Measurements from ENCODE around the gene CCDC51.
"Not testable (repeated sequence)": the region's sequence is repeated elsewhere in the genome, so short reads cannot be mapped to it uniquely, and the experiment has no call there.

Gene CCDC51

GRCh38 chr3:48439820-48440589, at the start of gene CCDC51, which contains the start of gene TMA7:
Gene CCDC51, minus strand, starts transcription at chr3:48440119. Its CDS starts 4,991 bp downstream, at chr3:48435128.
Gene TMA7, plus strand, starts transcription at chr3:48440257. Its CDS starts 40 bp downstream, at chr3:48440297.
- H3K4me1 ChIP-seq (ENCODE audit: control insufficient read depth in 5 of 5, insufficient read depth in 5 of 5, low read length in 5 of 5) = peaks cover 6 to 32% (median 30%) of the 10 kb centered on the region in 5 donors
- H3K9me3 ChIP-seq (ENCODE audit: control insufficient read depth in 5 of 5, low read length in 5 of 5) = no peaks in the 10 kb centered on the region
- peaks cover 0 to 30% (median 18%) of the 10 kb centered on the region in 5 donors for H3K36me3 ChIP-seq (ENCODE audit: control insufficient read depth in 5 of 5, insufficient read depth in 5 of 5, low read length in 5 of 5)
- H3K27ac ChIP-seq (ENCODE audit: low read depth, low read length) = peak within 1 kb of the TSS; percentile 86
- H3K27me3 ChIP-seq (ENCODE audit: control insufficient read depth in 5 of 5, insufficient read depth in 4 of 5, low read length in 5 of 5) = no peaks in the 10 kb centered on the region
- H3K4me3 ChIP-seq (ENCODE audit: low read depth in 1 of 5, low read length in 5 of 5) = peak within 1 kb of the TSS; percentile 67 to 99 (median 88)
- peak within 1 kb of the TSS; percentile 22 to 93 (median 86) for H3K9ac ChIP-seq (ENCODE audit: low read length in 5 of 5)

GRCh38 chr3:48486952-48487351, 47.0 kb upstream of the CCDC51 start:
- Histone ChIP-seq H3K4me3 (ENCODE audit: low read depth in 1 of 5, low read length in 5 of 5) (no peak overlapping the region), H3K27me3 (ENCODE audit: control insufficient read depth in 5 of 5, insufficient read depth in 4 of 5, low read length in 5 of 5) (no peaks in the 10 kb centered on the region), H3K4me1 (ENCODE audit: control insufficient read depth in 5 of 5, insufficient read depth in 5 of 5, low read length in 5 of 5) (peaks cover 0 to 4% (median 0%) of the 10 kb centered on the region in 5 donors), H3K36me3 (ENCODE audit: control insufficient read depth in 5 of 5, insufficient read depth in 5 of 5, low read length in 5 of 5) (peaks cover 0 to 2% (median 0%) of the 10 kb centered on the region in 5 donors), H3K9me3 (ENCODE audit: control insufficient read depth in 5 of 5, low read length in 5 of 5) (no peaks in the 10 kb centered on the region), H3K27ac (ENCODE audit: low read depth, low read length) (no peak overlapping the region), H3K9ac (ENCODE audit: low read length in 5 of 5) (no peak overlapping the region)

- H3K36me3 ChIP-seq (ENCODE audit: control insufficient read depth in 5 of 5, insufficient read depth in 5 of 5, low read length in 5 of 5); H3K9ac ChIP-seq (ENCODE audit: low read length in 5 of 5); H3K4me3 ChIP-seq (ENCODE audit: low read depth in 1 of 5, low read length in 5 of 5): not testable (repeated sequence)
Observed at GRCh38 chr3:48482822-48483221, 42.9 kb upstream of the CCDC51 start.

GRCh38 chr3:48480891-48481290, 41.0 kb upstream of the CCDC51 start:
- not testable (repeated sequence) for H3K27me3 ChIP-seq (ENCODE audit: control insufficient read depth in 5 of 5, insufficient read depth in 4 of 5, low read length in 5 of 5); H3K4me3 ChIP-seq (ENCODE audit: low read depth in 1 of 5, low read length in 5 of 5); H3K4me1 ChIP-seq (ENCODE audit: control insufficient read depth in 5 of 5, insufficient read depth in 5 of 5, low read length in 5 of 5); H3K9ac ChIP-seq (ENCODE audit: low read length in 5 of 5); H3K27ac ChIP-seq (ENCODE audit: low read depth, low read length); H3K9me3 ChIP-seq (ENCODE audit: control insufficient read depth in 5 of 5, low read length in 5 of 5)
- H3K36me3 ChIP-seq (ENCODE audit: control insufficient read depth in 5 of 5, insufficient read depth in 5 of 5, low read length in 5 of 5) = peaks cover 0 to 16% (median 8%) of the 10 kb centered on the region in 5 donors

More at GRCh38 chr3:48482822-48483221, 42.9 kb upstream of the CCDC51 start:
- H3K27me3 ChIP-seq (ENCODE audit: control insufficient read depth in 5 of 5, insufficient read depth in 4 of 5, low read length in 5 of 5); H3K27ac ChIP-seq (ENCODE audit: low read depth, low read length); H3K4me1 ChIP-seq (ENCODE audit: control insufficient read depth in 5 of 5, insufficient read depth in 5 of 5, low read length in 5 of 5); H3K9me3 ChIP-seq (ENCODE audit: control insufficient read depth in 5 of 5, low read length in 5 of 5): not testable (repeated sequence)

- H3K9ac ChIP-seq (ENCODE audit: low read length in 5 of 5) = no peak overlapping the region
- no peak overlapping the region for H3K4me3 ChIP-seq (ENCODE audit: low read depth in 1 of 5, low read length in 5 of 5)
- H3K4me1 ChIP-seq (ENCODE audit: control insufficient read depth in 5 of 5, insufficient read depth in 5 of 5, low read length in 5 of 5) = peaks cover 0 to 4% (median 0%) of the 10 kb centered on the region in 5 donors
- H3K27ac ChIP-seq (ENCODE audit: low read depth, low read length) = no peak overlapping the region
- no peaks in the 10 kb centered on the region for H3K9me3 ChIP-seq (ENCODE audit: control insufficient read depth in 5 of 5, low read length in 5 of 5)
- H3K36me3 ChIP-seq (ENCODE audit: control insufficient read depth in 5 of 5, insufficient read depth in 5 of 5, low read length in 5 of 5) = peaks cover 0 to 19% (median 8%) of the 10 kb centered on the region in 5 donors
- no peaks in the 10 kb centered on the region for H3K27me3 ChIP-seq (ENCODE audit: control insufficient read depth in 5 of 5, insufficient read depth in 4 of 5, low read length in 5 of 5)
Observed at GRCh38 chr3:48478626-48479555, 39.0 kb upstream of the CCDC51 start.

- Histone ChIP-seq H3K27ac (ENCODE audit: low read depth, low read length) (no peak overlapping the region), H3K36me3 (ENCODE audit: control insufficient read depth in 5 of 5, insufficient read depth in 5 of 5, low read length in 5 of 5) (peaks cover 0 to 19% (median 8%) of the 10 kb centered on the region in 5 donors), H3K4me1 (ENCODE audit: control insufficient read depth in 5 of 5, insufficient read depth in 5 of 5, low read length in 5 of 5) (peaks cover 3 to 9% (median 7%) of the 10 kb centered on the region in 5 donors)
Observed at GRCh38 chr3:48477959-48478520, 38.1 kb upstream of the CCDC51 start.

GRCh38 chr3:48476426-48477053, 36.6 kb upstream of the CCDC51 start:
- no peaks in the 10 kb centered on the region for H3K27me3 ChIP-seq (ENCODE audit: control insufficient read depth in 5 of 5, insufficient read depth in 4 of 5, low read length in 5 of 5)
- no peak overlapping the region for H3K9ac ChIP-seq (ENCODE audit: low read length in 5 of 5)
- H3K36me3 ChIP-seq (ENCODE audit: control insufficient read depth in 5 of 5, insufficient read depth in 5 of 5, low read length in 5 of 5) = peaks cover 0 to 19% (median 8%) of the 10 kb centered on the region in 5 donors
- no peaks in the 10 kb centered on the region for H3K9me3 ChIP-seq (ENCODE audit: control insufficient read depth in 5 of 5, low read length in 5 of 5)
- H3K4me3 ChIP-seq (ENCODE audit: low read depth in 1 of 5, low read length in 5 of 5) = no peak overlapping the region
- H3K27ac ChIP-seq (ENCODE audit: low read depth, low read length) = no peak overlapping the region
- H3K4me1 ChIP-seq (ENCODE audit: control insufficient read depth in 5 of 5, insufficient read depth in 5 of 5, low read length in 5 of 5) = peaks cover 3 to 21% (median 20%) of the 10 kb centered on the region in 5 donors

More at GRCh38 chr3:48477959-48478520, 38.1 kb upstream of the CCDC51 start:
- Histone ChIP-seq H3K9me3 (ENCODE audit: control insufficient read depth in 5 of 5, low read length in 5 of 5) (no peaks in the 10 kb centered on the region), H3K4me3 (ENCODE audit: low read depth in 1 of 5, low read length in 5 of 5) (no peak overlapping the region), H3K27me3 (ENCODE audit: control insufficient read depth in 5 of 5, insufficient read depth in 4 of 5, low read length in 5 of 5) (no peaks in the 10 kb centered on the region), H3K9ac (ENCODE audit: low read length in 5 of 5) (peak overlapping the region in 1 of 5 donors; percentile 35)

GRCh38 chr3:48475188-48475587, 35.3 kb upstream of the CCDC51 start:
- Histone ChIP-seq H3K27ac (ENCODE audit: low read depth, low read length) (no peak overlapping the region), H3K36me3 (ENCODE audit: control insufficient read depth in 5 of 5, insufficient read depth in 5 of 5, low read length in 5 of 5) (peaks cover 0 to 23% (median 9%) of the 10 kb centered on the region in 5 donors), H3K4me1 (ENCODE audit: control insufficient read depth in 5 of 5, insufficient read depth in 5 of 5, low read length in 5 of 5) (peaks cover 3 to 33% (median 26%) of the 10 kb centered on the region in 5 donors)

GRCh38 chr3:48474619-48475018, 34.7 kb upstream of the CCDC51 start:
- H3K9me3 ChIP-seq (ENCODE audit: control insufficient read depth in 5 of 5, low read length in 5 of 5) = no peaks in the 10 kb centered on the region
- no peak overlapping the region for H3K27ac ChIP-seq (ENCODE audit: low read depth, low read length)
- no peak overlapping the region for H3K9ac ChIP-seq (ENCODE audit: low read length in 5 of 5)
- H3K36me3 ChIP-seq (ENCODE audit: control insufficient read depth in 5 of 5, insufficient read depth in 5 of 5, low read length in 5 of 5) = peaks cover 0 to 28% (median 13%) of the 10 kb centered on the region in 5 donors
- H3K4me1 ChIP-seq (ENCODE audit: control insufficient read depth in 5 of 5, insufficient read depth in 5 of 5, low read length in 5 of 5) = peaks cover 4 to 39% (median 31%) of the 10 kb centered on the region in 5 donors
- H3K27me3 ChIP-seq (ENCODE audit: control insufficient read depth in 5 of 5, insufficient read depth in 4 of 5, low read length in 5 of 5) = no peaks in the 10 kb centered on the region
- no peak overlapping the region for H3K4me3 ChIP-seq (ENCODE audit: low read depth in 1 of 5, low read length in 5 of 5)

More at GRCh38 chr3:48475188-48475587, 35.3 kb upstream of the CCDC51 start:
- Histone ChIP-seq H3K4me3 (ENCODE audit: low read depth in 1 of 5, low read length in 5 of 5) (no peak overlapping the region), H3K9me3 (ENCODE audit: control insufficient read depth in 5 of 5, low read length in 5 of 5) (no peaks in the 10 kb centered on the region), H3K27me3 (ENCODE audit: control insufficient read depth in 5 of 5, insufficient read depth in 4 of 5, low read length in 5 of 5) (no peaks in the 10 kb centered on the region), H3K9ac (ENCODE audit: low read length in 5 of 5) (no peak overlapping the region)
